ENCODE results near the gene KLHL35.

KLHL35 gene

DNA sequence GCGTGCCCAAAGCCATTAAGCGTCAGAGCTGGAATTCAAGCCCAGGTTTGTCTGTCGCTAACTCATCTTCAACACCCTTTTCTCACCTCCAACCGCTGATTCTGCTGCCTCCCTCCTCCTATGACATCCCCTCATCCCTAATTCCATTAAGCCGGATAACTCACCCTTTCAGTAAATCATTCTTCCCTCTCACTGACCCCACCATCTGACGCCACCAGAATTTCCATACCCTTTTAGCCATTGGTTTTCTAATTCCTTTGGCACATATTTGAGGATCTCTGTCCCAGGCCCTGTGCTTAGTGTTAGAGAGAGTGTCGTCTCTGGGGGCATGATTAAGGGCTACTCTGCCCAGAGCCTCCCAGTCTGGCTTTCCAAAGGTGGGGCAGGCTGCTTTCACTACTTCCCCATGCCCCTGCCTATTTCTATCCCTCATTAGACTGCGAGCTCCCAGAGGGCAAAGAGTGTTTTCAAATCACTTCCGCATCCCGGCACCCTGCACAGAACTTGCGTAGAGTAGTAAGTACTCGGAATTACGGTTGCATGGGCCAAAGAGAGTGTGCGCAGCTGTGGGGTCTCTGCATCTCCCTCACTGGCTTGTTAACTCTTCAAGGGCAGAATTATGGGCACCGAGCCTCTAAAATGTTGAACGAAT lies 3.9 kb downstream of the KLHL35 start:
- Histone ChIP-seq H3K4me3 (ENCODE audit: insufficient read depth, low read length, poor library complexity, severe bottlenecking) (no peak overlapping the region), H3K27me3 (ENCODE audit: low read length) (no peaks in the 10 kb centered on the region)

DNA sequence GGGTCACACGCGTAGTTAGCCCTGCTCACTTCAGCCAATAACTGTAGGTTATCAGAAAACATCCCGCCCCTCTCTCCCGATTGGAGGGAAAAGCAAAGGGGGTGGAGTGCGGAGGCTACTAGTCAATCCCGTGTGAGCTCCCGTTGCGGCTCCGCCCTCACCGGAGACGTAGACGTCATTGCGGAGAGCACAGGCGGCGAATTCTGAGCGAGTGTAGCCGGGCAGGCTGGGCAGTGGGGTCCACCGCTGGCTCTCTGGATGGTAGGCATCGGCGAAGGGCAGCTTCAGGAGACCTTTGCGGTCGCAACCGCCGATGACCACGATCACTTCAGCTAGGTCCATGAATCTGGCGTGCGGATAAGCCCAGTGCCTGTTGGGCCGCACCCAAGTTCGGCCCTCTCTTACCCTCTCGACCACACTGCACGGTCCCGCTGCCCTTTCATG lies 4.7 kb downstream of the KLHL35 start:
- H3K79me2 ChIP-seq (ENCODE audit: insufficient read depth, low read length): no peaks in the 10 kb centered on the region
- H3K9me3 ChIP-seq (ENCODE audit: insufficient read depth, low read length): no peaks in the 10 kb centered on the region
- H3K9me2 ChIP-seq (replicated peaks; ENCODE audit: insufficient read depth, low read length): no peaks in the 10 kb centered on the region
- no peaks in the 10 kb centered on the region for H4K20me1 ChIP-seq (ENCODE audit: low read depth, low read length)
- H3K27me3 ChIP-seq (ENCODE audit: low read length): no peaks in the 10 kb centered on the region
- no peak for TF ChIP-seq EZH2phosphoT487 (conservative IDR thresholded peaks at IDR 0.05; ENCODE audit: low read length)
- no peak for TF ChIP-seq CTCF (IDR thresholded peaks at IDR 0.05; ENCODE audit: insufficient read depth, low read length, poor library complexity, severe bottlenecking)
- peak overlapping the region; percentile 49 for H3K9ac ChIP-seq (ENCODE audit: low read length)
- peak overlapping the region; percentile 48 for H3K4me2 ChIP-seq (ENCODE audit: low read depth, low read length, poor library complexity, severe bottlenecking)
- H3F3A ChIP-seq (ENCODE audit: insufficient read depth): no peaks in the 10 kb centered on the region
- peak overlapping the region; percentile 49 for H3K4me3 ChIP-seq (ENCODE audit: insufficient read depth, low read length, poor library complexity, severe bottlenecking)
- no peak overlapping the region for H3K27ac ChIP-seq (ENCODE audit: low read depth, low read length)
- peak overlapping the region; percentile 72 for H2AFZ ChIP-seq (ENCODE audit: low read depth, low read length, severe bottlenecking)
- H3K36me3 ChIP-seq (ENCODE audit: low read length): no peaks in the 10 kb centered on the region

More for the DNA sequence above, 3.9 kb downstream of the KLHL35 start:
- Histone ChIP-seq H4K20me1 (ENCODE audit: low read depth, low read length) (no peaks in the 10 kb centered on the region), H3K9me3 (ENCODE audit: insufficient read depth, low read length) (no peaks in the 10 kb centered on the region), H3K9ac (ENCODE audit: low read length) (peak overlapping the region; percentile 49), H3K4me2 (ENCODE audit: low read depth, low read length, poor library complexity, severe bottlenecking) (peak overlapping the region; percentile 48), H3K9me2 (replicated peaks; ENCODE audit: insufficient read depth, low read length) (no peaks in the 10 kb centered on the region), H2AFZ (ENCODE audit: low read depth, low read length, severe bottlenecking) (no peak overlapping the region), H3K36me3 (ENCODE audit: low read length) (no peaks in the 10 kb centered on the region), H3F3A (ENCODE audit: insufficient read depth) (no peaks in the 10 kb centered on the region), H3K79me2 (ENCODE audit: insufficient read depth, low read length) (no peaks in the 10 kb centered on the region), H3K27ac (ENCODE audit: low read depth, low read length) (no peak overlapping the region)
- TF ChIP-seq CTCF (IDR thresholded peaks at IDR 0.05; ENCODE audit: insufficient read depth, low read length, poor library complexity, severe bottlenecking): no peak
- TF ChIP-seq EZH2phosphoT487 (conservative IDR thresholded peaks at IDR 0.05; ENCODE audit: low read length): no peak

- Histone ChIP-seq H3K27ac (ENCODE audit: low read depth, low read length) (no peak overlapping the region), H3K36me3 (ENCODE audit: low read length) (no peaks in the 10 kb centered on the region), H3K4me2 (ENCODE audit: low read depth, low read length, poor library complexity, severe bottlenecking) (no peak overlapping the region), H3K27me3 (ENCODE audit: low read length) (no peaks in the 10 kb centered on the region), H3K9ac (ENCODE audit: low read length) (no peak overlapping the region), H3F3A (ENCODE audit: insufficient read depth) (no peaks in the 10 kb centered on the region), H3K4me3 (ENCODE audit: insufficient read depth, low read length, poor library complexity, severe bottlenecking) (no peak overlapping the region), H4K20me1 (ENCODE audit: low read depth, low read length) (no peaks in the 10 kb centered on the region), H3K79me2 (ENCODE audit: insufficient read depth, low read length) (no peaks in the 10 kb centered on the region), H2AFZ (ENCODE audit: low read depth, low read length, severe bottlenecking) (no peak overlapping the region), H3K9me3 (ENCODE audit: insufficient read depth, low read length) (no peaks in the 10 kb centered on the region), H3K9me2 (replicated peaks; ENCODE audit: insufficient read depth, low read length) (no peaks in the 10 kb centered on the region)
- TF ChIP-seq EZH2phosphoT487 (conservative IDR thresholded peaks at IDR 0.05; ENCODE audit: low read length) (no peak), CTCF (IDR thresholded peaks at IDR 0.05; ENCODE audit: insufficient read depth, low read length, poor library complexity, severe bottlenecking) (no peak)
Measured at GRCh38 chr11:75427181-75427580, 5.8 kb downstream of the KLHL35 start.

All from SU-DHL-6 (cell line).